K562 (cell line): ENCODE measurements around the gene ESR2. TPM values are rescaled to one million over a fixed set of nuclear protein-coding genes. Genes with fewer than 3 reads are reported as not detected.
"Not testable (repeated sequence)": the region's sequence is repeated elsewhere in the genome, so short reads cannot be mapped to it uniquely, and the experiment has no call there.

ENCODE experiments used
- ATAC-seq: fragments of 200-7000 bp; cut with Tn5 transposase; 3 replicates; pipeline ENCODE4 v1.9.1; 2020; ENCODE audit warnings: moderate library complexity
- BruUV-seq: library from RNA; stranded (reverse); fragments of 400-500 nt; replicated peaks from 2 replicates; lab custom pipeline; 2021; lab: Mats Ljungman, UMichigan
- CTCF ChIA-PET: fragments of 300-600 bp; formaldehyde crosslinking; extraction: SDS; loops from one replicate; lab custom pipeline; 2021; ENCODE audit warnings: low intra/inter-chr PET ratio; lab: Yijun Ruan, JAX
- POLR2A ChIA-PET: fragments of 300-600, 350-650 bp; sonication (Branson Sonifier 250); formaldehyde crosslinking; extraction: SDS; loops from one replicate; lab custom pipeline; 2021; ENCODE audit warnings: antibody characterized with exemption, inconsistent platforms; lab: Yijun Ruan, JAX
- DNase-seq, 4 experiments: peaks; one replicate each; pipeline versions ENCODE4 v3.0.0 to v3.0.0-alpha.2; 2011 to 2018; ENCODE audit warnings: low spot score in 3 of 4, mixed read lengths in 3 of 4; ENCODE audit errors: extremely low read depth in 1 of 4
- FAIRE-seq: peaks from 2 replicates; lab custom pipeline; 2011; peaks lifted over from hg19 to GRCh38; lab: Jason Lieb, UNC
- H2AFZ ChIP-seq: 2 replicates; pipeline ENCODE4 v1.6.0; 2011; ENCODE audit warnings: low read depth, low read length, control low read depth, inconsistent platforms
- H3K27ac ChIP-seq: fragments of 200-600 bp; 3 replicates; pipeline ENCODE4 v1.8.0; 2011; ENCODE audit warnings: low read depth, mild to moderate bottlenecking, control low read depth, inconsistent platforms, low read length, moderate library complexity, mixed read lengths; ENCODE audit errors: extremely low read depth
- H3K27me3 ChIP-seq, 2 experiments: fragments of 300-600 bp in 1 of 2; 2 replicates in 1 of 2; 3 replicates in 1 of 2; pipeline versions ENCODE4 v1.6.0 to v1.8.0; 2011; ENCODE audit warnings: inconsistent platforms in 2 of 2, low read length in 2 of 2, mild to moderate bottlenecking in 1 of 2, mixed read lengths in 1 of 2, moderate library complexity in 1 of 2; ENCODE audit not compliant: control insufficient read depth in 2 of 2, insufficient read depth in 2 of 2
- H3K36me3 ChIP-seq: fragments of 300-600 bp; 3 replicates; pipeline ENCODE4 v1.8.0; 2011; ENCODE audit warnings: mild to moderate bottlenecking, low read length, inconsistent platforms; ENCODE audit not compliant: control insufficient read depth, insufficient read depth
- H3K4me1 ChIP-seq, 2 experiments: fragments of 200-600 bp in 1 of 2; replicated peaks in 1 of 2; 2 replicates in 1 of 2; 3 replicates in 1 of 2; pipeline versions ENCODE4 v1.5.1 to v1.8.0; 2011; ENCODE audit warnings: inconsistent platforms in 2 of 2, low read length in 2 of 2, mild to moderate bottlenecking in 1 of 2, mixed read lengths in 1 of 2, moderate library complexity in 1 of 2; ENCODE audit not compliant: control insufficient read depth in 2 of 2, insufficient read depth in 2 of 2
- H3K4me2 ChIP-seq: 2 replicates; pipeline ENCODE4 v1.6.1; 2011; ENCODE audit warnings: low read length, control low read depth, inconsistent platforms, mixed read lengths; ENCODE audit not compliant: insufficient read depth
- H3K4me3 ChIP-seq: fragments of 200-600 bp; sonication (generic), shearing (Covaris generic); 2 replicates; pipeline ENCODE4 v1.5.1; 2016; ENCODE audit warnings: control low read depth, inconsistent platforms
- H3K79me2 ChIP-seq: fragments of 200-600 bp; 3 replicates; pipeline ENCODE4 v1.8.0; 2011; ENCODE audit warnings: low read length, inconsistent platforms; ENCODE audit not compliant: control insufficient read depth, insufficient read depth
- H3K9ac ChIP-seq, 2 experiments: 2 replicates each; pipeline versions ENCODE4 v1.6.0 to v1.6.1; 2011; ENCODE audit warnings: low read depth in 2 of 2, low read length in 2 of 2, control low read depth in 1 of 2, inconsistent platforms in 1 of 2, mild to moderate bottlenecking in 1 of 2, mixed read lengths in 1 of 2; ENCODE audit not compliant: insufficient read depth in 1 of 2
- H3K9me1 ChIP-seq: one replicate; pipeline ENCODE4 v1.6.0; 2011; ENCODE audit warnings: inconsistent platforms, mild to moderate bottlenecking, low read length, moderate library complexity; ENCODE audit not compliant: control insufficient read depth, insufficient read depth
- H3K9me3 ChIP-seq: replicated peaks from 2 replicates; pipeline ENCODE4 v1.5.1; 2011; ENCODE audit warnings: low read depth, low read length, inconsistent platforms; ENCODE audit not compliant: control insufficient read depth, insufficient read depth
- H4K20me1 ChIP-seq: replicated peaks from 2 replicates; pipeline ENCODE4 v1.6.1; 2011; ENCODE audit warnings: low read length, inconsistent platforms, mixed read lengths; ENCODE audit not compliant: control insufficient read depth, insufficient read depth
- ATF1 ChIP-seq, 2 experiments: fragments of 450-650 bp in 1 of 2; IDR thresholded peaks; 2 replicates each; pipeline ENCODE4 v1.6.1; 2016; ENCODE audit warnings: missing compliant biosample characterization in 1 of 2, missing genetic modification characterization in 1 of 2
- MEF2D ChIP-seq: conservative IDR thresholded peaks from 2 replicates; pipeline ENCODE4 v1.6.1; 2016; ENCODE audit warnings: low read depth, missing genetic modification characterization, missing compliant biosample characterization
- NUFIP1 ChIP-seq: fragments of 450-650 bp; IDR thresholded peaks from 2 replicates; pipeline ENCODE4 v1.6.1; 2018; ENCODE audit not compliant: partially characterized antibody
- PPARD ChIP-seq: fragments of 250-450 bp; sonication (Bioruptor Pico); IDR thresholded peaks from 2 replicates; pipeline ENCODE4 v1.8.0; 2022; ENCODE audit warnings: inconsistent platforms, mild to moderate bottlenecking, moderate library complexity
- RNF219 ChIP-seq: fragments of 250-450 bp; sonication (Bioruptor Pico); IDR thresholded peaks from 2 replicates; pipeline ENCODE4 v1.5.0; 2022; ENCODE audit warnings: mild to moderate bottlenecking
- SMARCE1 ChIP-seq: fragments of 450-650 bp; IDR thresholded peaks from 2 replicates; pipeline ENCODE4 v1.7.1; 2016; ENCODE audit warnings: mild to moderate bottlenecking
- ZC3H8 ChIP-seq: fragments of 450-650 bp; IDR thresholded peaks from 2 replicates; pipeline ENCODE4 v1.6.1; 2017
- ZNF592 ChIP-seq: fragments of 450-650 bp; IDR thresholded peaks from 2 replicates; pipeline ENCODE4 v1.6.1; 2017; ENCODE audit warnings: antibody characterized with exemption, mild to moderate bottlenecking
- ZNF717 ChIP-seq: fragments of 250-450 bp; sonication (Bioruptor Pico); IDR thresholded peaks from 2 replicates; pipeline ENCODE4 v1.5.0; 2021
- WGBS: fragments of 100-300 bp; shearing (Covaris generic); methylation state at CpG from one replicate; pipeline ENCODE4 v1.1.6; 2016; ENCODE audit warnings: low coverage, mixed read lengths; ENCODE audit not compliant: insufficient coverage; ENCODE audit errors: missing lambda C conversion rate; 5-methylcytosine and 5-hydroxymethylcytosine counted together
- in situ Hi-C: fragments of 300-500 bp; cut with MboI; formaldehyde crosslinking; loops from 4 replicates; pipeline ENCODE4 v1.15.0; 2018; ENCODE audit warnings: inconsistent platforms, mixed read lengths
- intact Hi-C: fragments of 100-400 bp; cut with micrococcal nuclease; formaldehyde crosslinking; loops from 2 replicates; pipeline ENCODE4 v1.14.2; 2022
- polyA plus RNA-seq, 8 experiments: library from polyadenylated mRNA; depleted of rRNA in 4 of 8; stranded (reverse) in 5 of 8; unstranded in 3 of 8; fragments of >200 nt; fragmentation: Nextera tagmentation in 2 of 8; fragmentation: Illumina TruSeq in 1 of 8; extraction: Ambion mirVana in 2 of 8; extraction: Trizol in 1 of 8; gene quantifications; 2 replicates each; pipeline versions ENCODE4 v1.2.1 to v1.2.3, GENCODE V29; 2011 to 2014; ENCODE audit warnings: inconsistent platforms in 1 of 8, missing spikeins in 1 of 8
- total RNA-seq, 7 experiments: library from RNA; depleted of rRNA in 6 of 7; stranded (reverse); fragments of >200 nt in 6 of 7; fragmentation: Illumina TruSeq in 2 of 7; extraction: Trizol in 2 of 7; gene quantifications; 2 replicates each; pipeline versions ENCODE4 v1.2.1 to v1.2.3, GENCODE V29; 2011 to 2021; ENCODE audit warnings: low replicate concordance in 1 of 7

ESR2 gene
- total and polyA plus RNA-seq, 9 of the 15 experiments (the other 6 are each of a cell fraction or from before 2014, with no cell fraction given): 0.07 to 3.8 (median 2.0) TPM

GRCh38 chr14:64118403-64118742 is 175.8 kb downstream of the ESR2 start:
- CTCF ChIA-PET, FAIRE-seq, intact Hi-C loops, H3K4me1 ChIP-seq, H3K27ac ChIP-seq, H3K9me3 ChIP-seq, H3K4me2 ChIP-seq, H4K20me1 ChIP-seq, H3K9ac ChIP-seq, H3K9me1 ChIP-seq, in situ Hi-C loops, H3K36me3 ChIP-seq, H2AFZ ChIP-seq, ATAC-seq, H3K4me3 ChIP-seq, H3K79me2 ChIP-seq, BruUV-seq, DNase-seq: not testable (repeated sequence)
- POLR2A ChIA-PET: interaction anchor here (0.6 kb wide), 1 partner anchor 1320 kb away, joined by 3 read pairs; no protein-coding TSS in a partner anchor
- H3K27me3 ChIP-seq: peaks cover 0 to 18% of the 10 kb centered on the region in 2 experiments; a peak in 2 of 5 replicates
- WGBS: 17% methylated on average over 5 of the region's 7 CpGs

GRCh38 chr14:64117671-64118402 is 176.3 kb downstream of the ESR2 start:
- no peak for FAIRE-seq
- Histone ChIP-seq H3K9me1 (no peaks in the 10 kb centered on the region), H3K27me3 (peaks cover 0 to 19% of the 10 kb centered on the region in 2 experiments; a peak in 3 of 5 replicates), H3K4me2 (no peak overlapping the region), H3K27ac (no peak overlapping the region), H3K4me3 (no peak overlapping the region), H3K79me2 (no peaks in the 10 kb centered on the region), H4K20me1 (0 out of 2 replicates have a peak, but pooled peaks cover 3% of the 10 kb centered on the region), H3K36me3 (no peaks in the 10 kb centered on the region), H3K9me3 (no peaks in the 10 kb centered on the region), H3K4me1 (no peaks in the 10 kb centered on the region; a peak in 1 of 5 replicates), H2AFZ (no peak overlapping the region), H3K9ac (no peak overlapping the region)
- ATAC-seq: no peak
- no TSS peak for BruUV-seq
- WGBS: 0% methylated on average over 11 of the region's 11 CpGs
- intact Hi-C loops: no loop called here
- in situ Hi-C loops: no loop called here
- no peak for DNase-seq
- ChIA-PET POLR2A (interaction anchor here (0.6 kb wide), 1 partner anchor 1321 kb away, joined by 3 read pairs; no protein-coding TSS in a partner anchor), CTCF (no interaction called here)
- TF ChIP-seq ZNF717 (CRISPR knock-in tag) (no peak), SMARCE1 (no peak), NUFIP1 (no peak), ATF1 (CRISPR knock-in tag; IDR thresholded peaks at IDR 0.05) (no peak), ATF1 (tag; IDR thresholded peaks at IDR 0.05) (no peak), ZC3H8 (no peak), ZNF592 (no peak), PPARD (CRISPR knock-in tag) (no peak), RNF219 (no peak), MEF2D (no peak)
